ENCODE measurements around the gene PIGZ.

The PIGZ gene

DNA sequence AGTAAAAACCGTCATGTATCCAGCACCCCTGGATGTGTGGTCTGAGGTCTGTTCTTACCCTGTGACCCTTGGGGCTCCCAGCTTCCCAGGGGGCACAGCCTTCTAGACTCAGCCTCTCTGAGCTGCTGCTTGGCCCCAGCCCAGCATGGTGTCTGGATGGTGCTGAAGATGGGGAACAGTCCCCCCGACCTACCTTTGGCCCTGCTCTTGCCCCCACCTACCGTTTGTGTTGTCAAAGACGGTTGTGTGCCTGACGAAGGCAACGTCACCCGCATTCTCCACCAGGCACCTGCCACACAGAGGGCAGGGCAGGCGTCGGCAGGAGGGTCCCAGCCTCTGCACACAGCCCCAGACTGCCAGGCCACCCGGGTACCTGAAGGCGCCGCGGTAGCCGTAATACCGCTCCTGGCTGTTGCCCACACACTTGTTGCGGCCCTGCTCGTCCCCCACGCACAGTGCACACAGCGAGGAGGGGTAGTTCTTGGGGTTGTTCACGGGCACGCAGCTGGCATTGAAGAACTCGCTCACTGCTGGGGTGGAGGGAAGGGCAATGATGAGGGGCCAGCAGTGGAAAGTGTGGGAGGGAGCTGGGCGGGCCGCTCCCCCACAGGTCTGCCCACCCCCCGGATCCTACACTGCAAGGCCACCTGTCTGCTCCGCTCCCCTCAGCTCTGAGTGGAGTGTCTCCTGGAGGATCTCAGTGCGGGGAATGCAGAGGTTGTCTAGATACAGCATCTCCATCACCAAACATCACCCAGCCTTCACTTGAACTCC lies 40.0 kb upstream of the PIGZ start:
- Histone ChIP-seq H3K9me3 (ENCODE audit: control insufficient read depth, low read length) (no peaks in the 10 kb centered on the region), H3K9ac (ENCODE audit: low read length) (no peak overlapping the region), H3K27me3 (replicated peaks; ENCODE audit: control insufficient read depth, insufficient read depth, low read length) (no peaks in the 10 kb centered on the region), H3K4me3 (ENCODE audit: low read length) (no peak overlapping the region), H3K36me3 (ENCODE audit: control insufficient read depth, insufficient read depth, low read length, severe bottlenecking) (no peaks in the 10 kb centered on the region), H3K4me1 (ENCODE audit: control insufficient read depth, insufficient read depth, low read length) (no peaks in the 10 kb centered on the region)
- no peak for DNase-seq (ENCODE audit: low read depth)

DNA sequence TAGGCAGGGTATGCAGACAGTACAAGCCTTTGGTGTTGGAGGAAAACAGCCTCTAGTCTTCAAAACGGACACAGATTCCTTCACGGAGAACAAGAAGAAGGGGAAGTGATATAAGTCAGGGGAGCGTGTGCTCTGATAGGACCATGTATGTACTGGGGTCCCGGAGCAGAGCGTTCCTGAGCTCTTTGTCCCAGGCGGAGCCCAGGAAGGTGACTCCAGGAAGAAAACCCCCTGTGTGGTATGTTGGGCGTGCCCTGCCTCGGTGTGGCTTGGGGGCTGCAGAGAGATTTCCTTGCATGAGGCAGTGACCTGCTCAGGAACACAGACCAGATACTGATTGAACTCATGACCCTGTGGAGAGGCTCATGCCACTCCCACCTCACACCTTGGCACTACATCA lies 39.3 kb upstream of the PIGZ start:
- no peaks in the 10 kb centered on the region for H3K36me3 ChIP-seq (ENCODE audit: control insufficient read depth, insufficient read depth, low read length, severe bottlenecking)
- H3K27me3 ChIP-seq (replicated peaks; ENCODE audit: control insufficient read depth, insufficient read depth, low read length): no peaks in the 10 kb centered on the region
- no peak overlapping the region for H3K9ac ChIP-seq (ENCODE audit: low read length)
- DNase-seq (ENCODE audit: low read depth): no peak
- H3K4me1 ChIP-seq (ENCODE audit: control insufficient read depth, insufficient read depth, low read length): no peaks in the 10 kb centered on the region
- no peak overlapping the region for H3K4me3 ChIP-seq (ENCODE audit: low read length)
- H3K9me3 ChIP-seq (ENCODE audit: control insufficient read depth, low read length): no peaks in the 10 kb centered on the region

DNA sequence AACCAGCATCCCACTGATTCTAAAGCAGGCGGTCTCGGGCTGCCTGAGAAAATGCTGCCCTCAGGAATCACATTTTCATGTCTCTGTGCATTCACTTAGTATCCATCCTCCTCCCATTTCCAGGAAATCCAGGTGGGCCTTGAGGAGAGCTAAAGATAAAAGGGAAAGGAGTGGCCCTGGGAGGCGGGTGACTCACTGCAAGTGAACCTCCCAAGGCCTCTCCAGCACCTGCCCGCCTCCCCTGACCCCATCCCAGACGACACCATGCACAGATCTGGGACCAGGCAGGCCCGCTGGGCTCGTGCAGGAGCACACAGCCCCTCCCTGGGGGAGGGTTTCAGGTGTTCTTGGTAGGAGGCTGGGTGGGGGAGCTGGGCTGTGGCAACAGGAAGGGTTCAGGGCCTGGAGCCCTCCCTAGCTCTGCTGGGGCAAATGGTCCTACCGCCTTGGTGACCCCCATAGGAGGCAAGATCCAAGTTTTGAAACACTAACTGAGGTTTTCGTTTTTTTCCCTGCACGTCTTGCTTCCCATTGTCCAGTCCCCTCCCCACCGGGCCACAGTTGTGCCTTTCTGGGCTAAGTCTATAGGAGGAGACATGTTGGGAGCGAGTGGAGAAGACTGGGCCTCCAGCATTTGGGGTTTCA lies 38.8 kb upstream of the PIGZ start:
- no peaks in the 10 kb centered on the region for H3K9me3 ChIP-seq (ENCODE audit: control insufficient read depth, low read length)
- H3K36me3 ChIP-seq (ENCODE audit: control insufficient read depth, insufficient read depth, low read length, severe bottlenecking): no peaks in the 10 kb centered on the region
- H3K4me1 ChIP-seq (ENCODE audit: control insufficient read depth, insufficient read depth, low read length): no peaks in the 10 kb centered on the region
- H3K9ac ChIP-seq (ENCODE audit: low read length): no peak overlapping the region
- DNase-seq (ENCODE audit: low read depth): no peak
- H3K27me3 ChIP-seq (replicated peaks; ENCODE audit: control insufficient read depth, insufficient read depth, low read length): no peaks in the 10 kb centered on the region
- no peak overlapping the region for H3K4me3 ChIP-seq (ENCODE audit: low read length)

DNA sequence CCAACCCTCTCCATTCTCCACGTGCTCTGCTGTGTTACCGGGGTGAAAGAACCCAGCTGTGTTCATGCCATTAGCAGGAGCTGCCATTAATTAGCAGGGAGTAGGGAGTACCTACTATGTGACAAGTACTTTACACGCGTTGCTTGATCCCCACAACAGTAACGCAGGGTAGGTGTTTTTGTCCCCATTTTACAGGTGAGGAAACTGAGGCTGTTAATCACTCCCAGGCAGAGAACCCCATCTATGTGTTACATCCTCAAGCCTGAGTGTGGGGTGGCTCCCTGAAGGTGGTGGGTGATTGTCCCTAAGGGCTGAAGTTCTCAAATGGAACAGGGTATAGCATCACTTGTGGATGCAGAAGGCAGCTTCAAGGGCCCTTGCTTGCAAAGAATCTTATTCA lies 38.2 kb upstream of the PIGZ start:
- DNase-seq (ENCODE audit: low read depth): no peak
- Histone ChIP-seq H3K27me3 (replicated peaks; ENCODE audit: control insufficient read depth, insufficient read depth, low read length) (no peaks in the 10 kb centered on the region), H3K36me3 (ENCODE audit: control insufficient read depth, insufficient read depth, low read length, severe bottlenecking) (no peaks in the 10 kb centered on the region), H3K4me1 (ENCODE audit: control insufficient read depth, insufficient read depth, low read length) (no peaks in the 10 kb centered on the region), H3K9ac (ENCODE audit: low read length) (no peak overlapping the region), H3K9me3 (ENCODE audit: control insufficient read depth, low read length) (no peaks in the 10 kb centered on the region), H3K4me3 (ENCODE audit: low read length) (no peak overlapping the region)

DNA sequence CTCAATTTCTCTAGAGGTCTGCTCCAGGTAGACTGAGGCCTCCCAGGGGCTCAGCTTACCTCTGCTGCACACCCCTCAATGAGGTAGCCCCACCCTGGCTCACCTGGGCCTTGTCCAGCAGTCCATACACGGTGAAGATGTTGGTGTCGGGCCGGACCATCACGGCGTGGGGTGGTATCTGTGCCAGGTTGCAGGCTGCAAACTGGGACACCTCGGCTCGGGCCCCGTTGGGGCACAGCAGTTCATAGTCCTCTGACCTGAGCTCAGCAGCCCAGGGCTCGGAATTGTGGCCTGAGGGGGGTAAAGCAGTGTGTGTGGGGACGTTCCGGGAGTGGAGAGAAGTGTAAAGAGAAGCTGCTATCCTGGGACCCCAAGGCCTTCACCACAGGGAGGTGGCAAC lies 37.8 kb upstream of the PIGZ start:
- H3K27me3 ChIP-seq (replicated peaks; ENCODE audit: control insufficient read depth, insufficient read depth, low read length): no peaks in the 10 kb centered on the region
- no peaks in the 10 kb centered on the region for H3K4me1 ChIP-seq (ENCODE audit: control insufficient read depth, insufficient read depth, low read length)
- no peaks in the 10 kb centered on the region for H3K36me3 ChIP-seq (ENCODE audit: control insufficient read depth, insufficient read depth, low read length, severe bottlenecking)
- no peak overlapping the region for H3K9ac ChIP-seq (ENCODE audit: low read length)
- no peaks in the 10 kb centered on the region for H3K9me3 ChIP-seq (ENCODE audit: control insufficient read depth, low read length)
- H3K4me3 ChIP-seq (ENCODE audit: low read length): no peak overlapping the region
- DNase-seq (ENCODE audit: low read depth): no peak

DNA sequence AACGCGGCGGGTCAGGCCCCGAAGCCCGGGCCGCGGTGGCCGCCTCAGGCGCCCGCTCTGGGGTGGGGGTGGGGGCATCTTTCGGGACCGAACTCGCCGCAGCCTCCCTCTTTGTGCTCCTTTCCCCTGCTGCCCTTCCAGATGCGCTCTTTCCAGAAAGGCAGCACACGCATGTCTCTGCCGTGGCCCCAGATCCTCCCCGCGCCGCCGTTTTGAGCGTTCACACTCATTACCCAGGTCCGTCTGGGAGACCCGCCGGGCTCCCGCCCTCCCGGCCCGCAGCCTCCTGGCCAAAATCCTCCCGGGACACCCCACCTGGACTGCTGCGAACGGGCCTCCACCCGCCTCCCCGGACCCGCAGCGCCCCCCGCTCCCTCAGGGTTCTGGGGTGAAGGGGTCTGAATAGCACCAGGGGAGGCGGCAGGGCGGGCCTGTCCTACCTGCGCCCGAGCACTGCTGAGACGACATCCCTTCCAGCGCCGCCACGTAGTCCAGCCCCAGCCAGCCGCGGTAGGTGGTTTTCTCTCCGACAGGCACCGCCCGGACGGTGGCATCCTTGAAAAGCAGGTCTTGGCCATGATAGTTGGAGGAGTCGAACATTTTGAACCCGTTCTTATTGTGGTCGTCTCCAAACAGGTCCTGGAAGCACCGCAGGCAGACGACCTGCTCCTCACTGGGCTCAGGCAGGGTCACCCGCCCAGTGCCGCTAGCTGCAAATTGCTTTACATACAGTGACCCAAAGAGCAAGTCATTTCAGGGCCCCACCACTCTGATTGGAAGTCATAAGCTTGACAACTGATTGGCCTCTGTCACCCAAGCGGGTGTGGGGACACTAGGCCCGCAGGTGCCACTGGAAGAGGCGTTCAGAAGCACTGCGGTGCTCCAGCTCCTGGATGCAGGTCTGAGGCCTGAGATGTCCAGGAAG lies 35.1 kb upstream of the PIGZ start:
- peaks cover 5% of the 10 kb centered on the region for H3K9me3 ChIP-seq (ENCODE audit: control insufficient read depth, low read length)
- no peaks in the 10 kb centered on the region for H3K27me3 ChIP-seq (replicated peaks; ENCODE audit: control insufficient read depth, insufficient read depth, low read length)
- H3K9ac ChIP-seq (ENCODE audit: low read length): peak overlapping the region; percentile 80
- DNase-seq (ENCODE audit: low read depth): no peak
- H3K4me3 ChIP-seq (ENCODE audit: low read length): peak overlapping the region; percentile 68
- H3K4me1 ChIP-seq (ENCODE audit: control insufficient read depth, insufficient read depth, low read length): no peaks in the 10 kb centered on the region
- no peaks in the 10 kb centered on the region for H3K36me3 ChIP-seq (ENCODE audit: control insufficient read depth, insufficient read depth, low read length, severe bottlenecking)

DNA sequence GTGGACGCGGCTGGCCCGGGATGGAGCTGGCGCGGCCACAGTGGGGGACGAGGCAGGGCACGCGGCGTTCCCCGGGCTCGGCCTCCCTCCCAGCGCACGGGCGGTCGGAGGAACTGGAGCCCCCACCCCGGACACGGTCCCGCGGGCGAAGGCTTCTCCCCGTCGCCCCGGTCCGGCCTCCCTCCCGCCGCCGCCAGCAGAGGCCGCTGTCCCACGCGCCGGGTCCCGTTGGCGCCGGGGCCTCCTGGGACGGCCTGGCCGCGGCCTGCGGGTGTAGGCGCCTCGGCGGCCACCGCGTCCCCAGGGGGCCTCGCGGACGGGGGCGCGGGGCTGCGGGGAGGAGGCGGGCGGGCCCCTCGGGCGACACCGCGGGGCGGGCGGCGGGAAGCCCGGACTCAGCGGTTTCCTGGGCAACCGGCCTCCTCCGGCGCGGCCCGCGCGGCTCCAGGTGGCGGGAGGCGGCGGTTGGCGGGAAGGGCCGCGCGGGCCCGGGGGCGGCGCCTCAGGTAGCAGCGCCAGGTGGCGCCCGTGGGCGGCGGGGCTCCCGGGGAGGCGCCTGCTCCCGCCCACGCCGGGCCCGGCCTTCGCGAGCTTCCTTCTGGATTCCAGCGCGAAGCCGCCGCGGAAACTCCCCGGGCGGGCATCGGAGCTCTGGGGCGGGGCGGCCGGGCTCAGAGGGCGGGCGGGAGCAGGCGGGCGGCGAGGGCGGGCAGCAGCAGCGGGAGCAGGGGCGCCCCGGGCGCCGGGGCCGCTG lies 34.2 kb upstream of the PIGZ start:
- DNase-seq (ENCODE audit: low read depth): peak; percentile 92
- H3K4me1 ChIP-seq (ENCODE audit: control insufficient read depth, insufficient read depth, low read length): no peaks in the 10 kb centered on the region
- no peaks in the 10 kb centered on the region for H3K36me3 ChIP-seq (ENCODE audit: control insufficient read depth, insufficient read depth, low read length, severe bottlenecking)
- peak overlapping the region; percentile 73 for H3K4me3 ChIP-seq (ENCODE audit: low read length)
- no peaks in the 10 kb centered on the region for H3K27me3 ChIP-seq (replicated peaks; ENCODE audit: control insufficient read depth, insufficient read depth, low read length)
- peaks cover 8% of the 10 kb centered on the region for H3K9me3 ChIP-seq (ENCODE audit: control insufficient read depth, low read length)
- peak overlapping the region; percentile 80 for H3K9ac ChIP-seq (ENCODE audit: low read length)

DNA sequence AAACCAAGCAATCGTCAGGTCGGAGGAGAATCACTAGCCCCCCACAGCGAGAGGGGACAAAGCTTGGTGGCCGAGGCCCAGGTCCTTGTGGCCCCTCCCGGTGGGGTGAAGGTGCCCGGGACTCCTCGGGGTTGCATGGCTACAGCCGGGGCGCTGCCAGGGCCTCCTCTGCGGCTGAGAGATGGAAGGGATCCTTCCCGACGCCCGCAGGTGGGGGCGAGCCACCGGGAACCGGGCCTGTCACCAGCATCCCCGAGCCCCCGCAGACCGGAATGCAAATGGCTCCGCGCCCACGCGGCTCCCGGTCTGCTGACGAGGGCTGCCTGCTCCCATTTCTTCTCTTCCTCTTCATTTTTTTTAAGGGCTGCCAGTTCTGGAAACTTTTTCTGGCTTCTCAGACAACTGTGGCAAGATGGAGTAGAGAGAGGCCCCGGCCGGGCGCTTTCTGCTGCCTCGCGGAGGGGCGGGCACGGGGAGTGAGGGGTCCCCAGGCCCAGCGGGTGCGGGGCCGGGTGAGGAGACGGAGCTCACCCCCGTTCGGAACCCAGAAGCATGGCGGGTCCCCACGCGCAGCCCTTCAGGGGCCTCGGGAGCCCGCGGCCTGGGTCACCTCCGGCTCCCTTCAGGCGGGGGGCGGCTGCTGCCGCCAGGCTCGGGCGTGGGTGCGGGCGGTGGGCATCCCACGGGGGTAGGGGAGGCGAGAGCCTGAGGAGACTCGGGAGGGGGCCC lies 33.5 kb upstream of the PIGZ start:
- peak overlapping the region; percentile 80 for H3K9ac ChIP-seq (ENCODE audit: low read length)
- no peaks in the 10 kb centered on the region for H3K4me1 ChIP-seq (ENCODE audit: control insufficient read depth, insufficient read depth, low read length)
- peaks cover 8% of the 10 kb centered on the region for H3K9me3 ChIP-seq (ENCODE audit: control insufficient read depth, low read length)
- no peaks in the 10 kb centered on the region for H3K36me3 ChIP-seq (ENCODE audit: control insufficient read depth, insufficient read depth, low read length, severe bottlenecking)
- H3K27me3 ChIP-seq (replicated peaks; ENCODE audit: control insufficient read depth, insufficient read depth, low read length): no peaks in the 10 kb centered on the region
- peak overlapping the region; percentile 73 for H3K4me3 ChIP-seq (ENCODE audit: low read length)
- peak; percentile 13 for DNase-seq (ENCODE audit: low read depth)

DNA sequence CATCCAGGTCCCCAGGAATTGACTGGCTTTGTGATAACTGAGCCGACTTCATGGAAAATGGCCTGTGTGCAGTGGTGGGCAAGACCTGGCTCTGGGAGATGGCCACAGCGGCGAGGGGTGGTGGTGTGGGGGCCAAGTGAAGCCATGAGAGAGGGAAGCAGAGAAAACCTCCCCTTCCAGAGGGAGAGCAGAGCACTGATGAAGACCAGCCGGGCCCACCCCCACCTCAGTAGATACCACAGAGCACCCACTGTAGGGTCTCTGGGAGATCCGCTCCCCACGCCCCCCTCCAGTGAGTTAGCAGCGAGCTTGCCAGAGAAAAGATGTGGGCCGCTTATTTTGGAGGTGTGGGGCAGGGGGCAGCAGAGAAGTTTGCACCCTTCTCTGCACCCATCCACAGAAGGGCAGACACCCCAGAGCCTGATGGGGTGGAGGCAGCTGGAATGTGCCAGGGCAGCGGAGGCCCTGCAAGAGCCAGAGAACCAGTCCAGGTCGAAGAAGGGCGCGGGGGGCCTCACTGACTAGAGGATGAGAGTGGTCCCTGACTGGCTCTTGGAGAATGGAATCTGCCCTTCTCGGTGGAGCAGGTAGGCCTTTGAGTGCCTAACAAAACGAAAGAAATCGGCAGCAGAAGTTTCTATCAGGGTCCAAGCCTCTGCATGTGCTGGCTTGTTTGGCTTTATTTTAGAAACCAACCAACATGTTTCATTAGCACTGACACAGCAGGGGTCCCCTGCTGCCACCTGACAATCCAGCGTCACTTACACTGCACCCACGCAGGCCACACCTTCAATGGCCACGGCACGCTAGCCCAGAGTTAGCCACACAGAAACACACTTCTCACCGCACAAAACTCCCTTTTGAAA lies 32.7 kb upstream of the PIGZ start:
- DNase-seq (ENCODE audit: low read depth): no peak
- Histone ChIP-seq H3K36me3 (ENCODE audit: control insufficient read depth, insufficient read depth, low read length, severe bottlenecking) (no peaks in the 10 kb centered on the region), H3K9me3 (ENCODE audit: control insufficient read depth, low read length) (peaks cover 8% of the 10 kb centered on the region), H3K27me3 (replicated peaks; ENCODE audit: control insufficient read depth, insufficient read depth, low read length) (no peaks in the 10 kb centered on the region), H3K4me3 (ENCODE audit: low read length) (no peak overlapping the region), H3K9ac (ENCODE audit: low read length) (no peak overlapping the region), H3K4me1 (ENCODE audit: control insufficient read depth, insufficient read depth, low read length) (no peaks in the 10 kb centered on the region)

DNA sequence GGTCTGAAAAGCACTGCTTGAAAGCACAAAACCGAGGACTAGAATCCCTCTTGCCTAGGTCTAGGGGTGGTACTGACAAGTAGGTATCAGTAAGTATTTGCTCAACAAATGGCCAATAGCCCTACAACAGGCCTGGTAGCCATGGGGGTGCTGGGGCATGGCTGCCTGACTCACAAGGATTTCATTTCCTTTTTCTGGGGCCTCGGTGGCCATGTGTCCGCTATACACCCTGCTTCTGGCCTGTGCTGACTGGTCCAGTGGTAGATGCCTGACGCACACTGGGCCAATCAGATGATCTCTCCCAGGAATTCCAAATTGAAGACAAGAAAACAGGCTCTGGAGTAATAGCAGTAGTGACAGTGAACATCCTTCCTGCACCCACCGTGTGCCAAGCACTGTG lies 31.6 kb upstream of the PIGZ start:
- Histone ChIP-seq H3K9ac (ENCODE audit: low read length) (no peak overlapping the region), H3K27me3 (replicated peaks; ENCODE audit: control insufficient read depth, insufficient read depth, low read length) (no peaks in the 10 kb centered on the region), H3K36me3 (ENCODE audit: control insufficient read depth, insufficient read depth, low read length, severe bottlenecking) (no peaks in the 10 kb centered on the region), H3K9me3 (ENCODE audit: control insufficient read depth, low read length) (peaks cover 8% of the 10 kb centered on the region), H3K4me1 (ENCODE audit: control insufficient read depth, insufficient read depth, low read length) (no peaks in the 10 kb centered on the region), H3K4me3 (ENCODE audit: low read length) (no peak overlapping the region)
- DNase-seq (ENCODE audit: low read depth): no peak
